ENCODE data around the gene CARD14. TPM values are rescaled to one million over a fixed set of nuclear protein-coding genes. Genes with fewer than 3 reads are reported as not detected.

The CARD14 gene
- polyA plus RNA-seq, 1 donor from 2014 or later = not detected

DNA sequence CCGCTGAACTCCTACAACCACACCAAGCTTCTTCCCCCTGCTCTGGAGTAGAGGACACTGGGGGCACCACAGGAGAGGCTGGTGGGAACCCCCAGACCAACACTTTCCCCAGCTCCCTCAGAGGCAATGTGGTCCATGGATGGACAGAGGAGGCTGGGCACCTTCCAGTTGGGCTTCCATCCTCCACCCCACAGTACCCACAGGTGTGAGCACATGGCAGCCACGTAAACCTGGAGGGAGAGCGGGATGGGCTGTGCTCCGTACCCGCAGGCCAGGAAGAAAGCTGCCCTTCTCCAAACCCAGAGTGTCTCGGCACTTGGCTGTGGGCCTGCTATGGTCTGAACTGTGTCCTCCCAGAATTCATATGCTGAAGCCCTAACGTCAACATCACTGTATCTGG, 48.6 kb downstream of the CARD14 start:
- no peaks in the 10 kb centered on the region for H3K9me3 Mint-ChIP-seq

DNA sequence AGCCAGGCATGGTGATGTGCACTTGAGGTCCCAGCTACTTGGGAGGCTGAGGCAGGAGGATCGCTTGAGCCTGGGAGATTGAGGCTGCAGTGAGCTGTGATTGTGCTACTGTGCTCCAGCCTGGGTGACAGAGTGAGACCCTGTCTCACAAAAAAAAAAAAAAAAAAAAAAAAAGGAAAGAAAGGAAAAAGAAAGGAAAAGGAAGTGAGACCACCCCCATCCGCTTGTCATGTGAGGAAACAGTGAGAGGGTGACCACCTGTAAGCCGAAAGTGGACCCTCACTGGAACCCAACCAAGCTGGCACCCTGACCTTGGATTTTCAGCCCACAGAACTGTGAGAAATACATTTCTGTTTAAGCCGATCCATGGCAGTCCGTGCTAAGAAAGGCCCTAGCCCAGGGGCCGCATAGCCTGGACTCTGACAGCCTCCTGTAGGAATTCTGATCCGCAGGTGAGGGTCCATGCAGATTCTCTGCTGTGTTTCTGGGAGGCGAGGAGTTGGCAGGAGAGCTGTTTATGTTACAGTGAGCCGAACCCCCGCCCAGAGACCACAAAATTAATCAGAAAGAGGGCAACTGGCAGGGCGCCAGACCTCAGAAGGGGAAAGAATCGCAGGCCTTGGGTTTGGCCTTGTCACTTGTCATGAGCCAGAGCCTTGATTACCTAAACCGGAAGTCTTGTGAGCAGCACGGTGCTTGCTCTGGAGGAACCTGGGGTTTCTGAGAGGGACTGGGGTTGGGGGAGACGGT, 49.4 kb downstream of the CARD14 start:
- Mint-ChIP-seq H3K36me3 (no peaks in the 10 kb centered on the region), H3K27ac (peak overlapping the region; percentile 87 to 99 (median 89)), H3K4me3 (peak overlapping the region; percentile 88 to 95 (median 90)), H3K9me3 (no peaks in the 10 kb centered on the region), H3K27me3 (no peaks in the 10 kb centered on the region), H3K4me1 (peaks cover 6 to 13% (median 12%) of the 10 kb centered on the region in 3 donors)

More for the DNA sequence above, 48.6 kb downstream of the CARD14 start:
- Mint-ChIP-seq H3K4me1 (peaks cover 6 to 13% (median 12%) of the 10 kb centered on the region in 3 donors), H3K27me3 (no peaks in the 10 kb centered on the region), H3K27ac (peak overlapping the region in 1 of 3 donors; percentile 99), H3K36me3 (no peaks in the 10 kb centered on the region), H3K4me3 (peak overlapping the region in 3 of 4 donors; percentile 81 to 95 (median 93))

DNA sequence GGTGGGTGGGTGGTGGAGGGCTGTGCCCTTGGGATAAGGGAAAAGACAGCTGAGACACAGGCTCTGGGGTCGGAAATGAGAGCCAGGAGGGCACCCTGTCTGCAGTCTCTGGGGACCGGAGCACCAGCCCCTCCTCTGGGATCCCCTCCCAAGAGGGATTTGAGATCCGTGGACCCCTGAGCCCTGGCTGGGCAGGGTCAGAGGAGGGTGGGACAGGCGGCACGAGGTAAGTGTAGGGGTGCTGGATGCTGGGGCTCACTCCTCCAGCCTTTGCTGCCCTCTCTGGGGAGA, 49.9 kb downstream of the CARD14 start:
- H3K36me3 Mint-ChIP-seq = no peaks in the 10 kb centered on the region
- peak overlapping the region; percentile 87 to 99 (median 89) for H3K27ac Mint-ChIP-seq
- no peaks in the 10 kb centered on the region for H3K9me3 Mint-ChIP-seq
- H3K4me1 Mint-ChIP-seq = peaks cover 6 to 13% (median 12%) of the 10 kb centered on the region in 3 donors
- H3K4me3 Mint-ChIP-seq = peak overlapping the region; percentile 88 to 95 (median 90)
- no peaks in the 10 kb centered on the region for H3K27me3 Mint-ChIP-seq

DNA sequence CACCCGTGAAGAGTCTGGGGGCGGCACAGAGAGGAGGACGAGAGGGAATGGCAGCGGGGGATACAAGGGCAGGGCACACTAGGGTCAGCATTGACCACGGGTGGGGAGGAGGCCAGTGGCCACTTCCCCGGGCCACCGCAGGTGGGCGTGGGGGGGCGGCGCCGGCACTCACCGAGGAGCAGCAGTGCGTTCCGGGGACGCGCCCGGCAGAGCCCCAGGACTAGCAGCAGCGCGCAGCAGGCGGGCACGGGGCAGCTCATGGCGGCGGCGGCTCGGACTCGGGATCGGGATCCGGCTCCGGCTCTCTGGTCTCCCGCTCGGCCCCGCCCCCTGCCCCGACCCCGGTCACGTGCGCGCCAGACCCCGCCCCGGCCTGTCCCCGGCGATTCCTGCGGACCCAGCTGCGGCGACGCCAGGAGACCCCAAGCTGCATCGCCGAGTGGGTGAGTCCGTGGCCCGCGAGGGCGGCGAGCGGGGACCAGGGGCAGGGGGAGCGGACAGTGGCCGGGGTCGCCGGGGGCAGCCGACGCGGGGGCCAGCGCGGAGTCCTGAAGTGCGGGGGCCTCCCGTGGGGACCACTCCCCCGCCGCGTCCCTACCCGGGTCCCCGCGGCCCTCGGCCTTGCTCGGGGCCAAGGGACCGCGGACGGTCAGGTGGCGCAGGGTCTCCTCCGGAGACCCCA, 50.4 kb downstream of the CARD14 start, which contains the start of the genes SGSH and SLC26A11:
SGSH (minus strand) TSS at position 280 of the 682 bp plus-strand sequence; CDS start at position 260, 20 bp downstream.
SLC26A11 (plus strand) TSS at position 374 of the 682 bp plus-strand sequence. CDS start 1,134 bp downstream, outside the sequence.
- Mint-ChIP-seq H3K4me3 (peak within 1 kb of the TSS; percentile 88 to 95 (median 90)), H3K27me3 (no peaks in the 10 kb centered on the region), H3K27ac (peak within 1 kb of the TSS; percentile 87 to 99 (median 89)), H3K9me3 (no peaks in the 10 kb centered on the region), H3K4me1 (peaks cover 6 to 13% (median 12%) of the 10 kb centered on the region in 3 donors), H3K36me3 (no peaks in the 10 kb centered on the region)

DNA sequence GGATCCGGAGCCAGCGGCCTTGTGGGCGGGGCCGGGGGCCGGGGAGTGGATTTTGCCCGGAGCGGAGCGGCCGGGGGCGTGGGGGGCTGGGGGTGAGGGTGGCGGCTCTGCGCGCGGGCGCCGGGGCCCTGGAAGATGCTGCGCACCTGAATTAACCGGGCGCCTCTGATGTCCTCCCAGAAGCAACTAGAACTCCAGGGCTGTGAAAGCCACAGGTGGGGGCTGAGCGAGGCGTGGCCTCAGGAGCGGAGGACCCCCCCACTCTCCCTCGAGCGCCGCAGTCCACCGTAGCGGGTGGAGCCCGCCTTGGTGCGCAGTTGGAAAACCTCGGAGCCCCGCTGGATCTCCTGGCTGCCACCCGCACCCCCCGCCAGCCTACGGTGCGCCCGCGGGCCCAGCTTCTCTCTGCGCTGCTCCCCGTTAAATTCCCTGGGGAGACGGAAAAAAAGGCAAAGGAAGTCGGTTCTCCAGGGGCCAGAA, 50.9 kb downstream of the CARD14 start:
- no peaks in the 10 kb centered on the region for H3K9me3 Mint-ChIP-seq
- H3K27me3 Mint-ChIP-seq = no peaks in the 10 kb centered on the region
- H3K27ac Mint-ChIP-seq = peak overlapping the region in 2 of 3 donors; percentile 25 to 27
- H3K36me3 Mint-ChIP-seq = no peaks in the 10 kb centered on the region
- peaks cover 6 to 13% (median 12%) of the 10 kb centered on the region in 3 donors for H3K4me1 Mint-ChIP-seq
- H3K4me3 Mint-ChIP-seq = peak overlapping the region; percentile 73 to 91 (median 82)

DNA sequence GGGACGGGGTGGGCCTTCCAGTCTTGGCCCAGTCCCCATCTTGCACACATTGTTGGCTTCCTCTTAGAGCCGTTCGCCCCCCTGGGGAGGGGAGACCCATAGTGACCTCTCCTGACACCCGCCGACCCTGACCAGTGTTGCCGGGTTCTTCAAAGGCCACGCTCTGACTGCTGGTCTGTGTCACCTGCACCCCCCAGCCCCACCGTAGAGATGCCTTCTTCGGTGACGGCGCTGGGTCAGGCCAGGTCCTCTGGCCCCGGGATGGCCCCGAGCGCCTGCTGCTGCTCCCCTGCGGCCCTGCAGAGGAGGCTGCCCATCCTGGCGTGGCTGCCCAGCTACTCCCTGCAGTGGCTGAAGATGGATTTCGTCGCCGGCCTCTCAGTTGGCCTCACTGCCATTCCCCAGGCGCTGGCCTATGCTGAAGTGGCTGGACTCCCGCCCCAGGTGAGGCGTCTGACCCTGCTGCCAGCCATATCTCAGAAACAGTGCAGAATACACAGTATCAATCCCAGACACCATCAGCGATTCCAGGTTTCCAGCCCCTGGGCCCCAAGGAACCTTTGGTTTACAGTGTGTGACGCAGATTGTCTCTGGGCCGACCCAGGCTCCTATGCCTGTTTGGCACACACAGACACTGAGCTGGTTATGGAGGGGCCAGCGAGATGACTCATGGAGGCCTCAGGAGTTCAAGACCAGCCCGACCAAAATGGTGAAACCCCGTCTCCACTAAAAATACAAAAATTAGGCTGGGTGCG, 51.7 kb downstream of the CARD14 start:
- Mint-ChIP-seq H3K36me3 (peaks cover 1% of the 10 kb centered on the region), H3K27ac (peak overlapping the region in 1 of 3 donors; percentile 25), H3K4me3 (peak overlapping the region; percentile 73 to 91 (median 82)), H3K4me1 (peaks cover 6 to 13% (median 10%) of the 10 kb centered on the region in 3 donors), H3K9me3 (no peaks in the 10 kb centered on the region), H3K27me3 (no peaks in the 10 kb centered on the region)

DNA sequence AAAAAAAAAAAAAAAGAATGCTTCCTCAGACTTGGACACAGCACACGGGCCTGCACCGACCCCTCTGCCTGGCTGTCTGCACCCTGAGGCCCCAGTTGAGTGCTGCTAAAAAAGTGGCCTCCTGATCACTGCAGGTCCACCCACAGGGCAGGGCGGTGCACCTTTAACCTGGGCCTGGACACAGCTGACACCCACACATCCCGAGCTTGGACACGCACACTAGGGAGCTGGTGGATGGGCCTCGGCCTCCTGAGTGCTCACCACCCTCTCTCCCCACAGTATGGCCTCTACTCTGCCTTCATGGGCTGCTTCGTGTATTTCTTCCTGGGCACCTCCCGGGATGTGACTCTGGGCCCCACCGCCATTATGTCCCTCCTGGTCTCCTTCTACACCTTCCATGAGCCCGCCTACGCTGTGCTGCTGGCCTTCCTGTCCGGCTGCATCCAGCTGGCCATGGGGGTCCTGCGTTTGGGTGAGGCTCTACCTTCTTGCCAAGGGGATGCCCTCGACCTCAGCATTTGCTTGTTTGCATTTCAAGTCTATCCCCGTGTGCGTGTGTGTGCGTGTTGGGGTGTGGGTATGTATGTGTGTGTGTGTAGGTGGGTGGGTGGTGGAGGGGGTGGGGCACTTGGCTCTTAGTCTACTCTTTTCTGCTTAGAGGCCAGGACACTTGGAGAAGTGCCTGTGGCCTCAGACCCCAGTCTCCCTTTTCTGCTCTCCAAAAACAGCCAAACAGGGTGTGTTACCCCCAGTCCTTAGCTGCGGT, 52.7 kb downstream of the CARD14 start:
- Mint-ChIP-seq H3K9me3 (no peaks in the 10 kb centered on the region), H3K27ac (peak overlapping the region in 1 of 3 donors; percentile 84), H3K4me3 (peak overlapping the region; percentile 44 to 82 (median 68)), H3K4me1 (peaks cover 6 to 11% (median 8%) of the 10 kb centered on the region in 3 donors), H3K27me3 (no peaks in the 10 kb centered on the region), H3K36me3 (peaks cover 1% of the 10 kb centered on the region)

DNA sequence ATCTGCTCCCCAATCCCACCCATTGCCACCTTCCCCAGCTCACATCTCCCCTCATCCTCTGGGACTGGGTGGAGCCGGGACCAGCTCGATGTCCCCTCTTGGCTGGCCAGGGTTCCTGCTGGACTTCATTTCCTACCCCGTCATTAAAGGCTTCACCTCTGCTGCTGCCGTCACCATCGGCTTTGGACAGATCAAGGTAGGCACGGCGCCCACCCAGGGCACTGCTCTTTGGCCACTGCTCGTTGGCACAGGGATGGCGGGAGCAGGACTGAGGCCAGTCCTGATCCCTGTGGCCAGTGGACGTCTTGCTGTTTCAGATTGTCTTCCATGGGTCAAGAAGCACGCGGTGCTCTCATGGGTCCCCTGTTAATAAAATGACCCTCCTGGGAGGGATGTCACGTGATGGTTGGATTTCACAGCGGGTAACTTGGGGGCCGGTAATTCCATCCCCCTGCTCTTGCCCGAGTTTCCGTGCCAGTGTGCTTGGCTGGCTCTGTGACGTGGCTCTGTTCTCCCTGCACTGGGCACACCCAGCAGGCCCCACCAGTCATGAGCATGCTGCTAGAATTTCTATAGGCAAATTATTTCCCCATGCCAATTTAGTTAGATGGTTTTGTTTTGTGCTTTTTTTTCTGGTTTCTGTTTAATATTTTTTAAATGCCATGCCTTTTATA, 53.4 kb downstream of the CARD14 start:
- Mint-ChIP-seq H3K4me3 (peak overlapping the region; percentile 30 to 82 (median 52)), H3K9me3 (no peaks in the 10 kb centered on the region), H3K27me3 (no peaks in the 10 kb centered on the region), H3K36me3 (peaks cover 1% of the 10 kb centered on the region), H3K4me1 (peaks cover 5 to 11% (median 6%) of the 10 kb centered on the region in 3 donors), H3K27ac (peak overlapping the region in 1 of 3 donors; percentile 84)

DNA sequence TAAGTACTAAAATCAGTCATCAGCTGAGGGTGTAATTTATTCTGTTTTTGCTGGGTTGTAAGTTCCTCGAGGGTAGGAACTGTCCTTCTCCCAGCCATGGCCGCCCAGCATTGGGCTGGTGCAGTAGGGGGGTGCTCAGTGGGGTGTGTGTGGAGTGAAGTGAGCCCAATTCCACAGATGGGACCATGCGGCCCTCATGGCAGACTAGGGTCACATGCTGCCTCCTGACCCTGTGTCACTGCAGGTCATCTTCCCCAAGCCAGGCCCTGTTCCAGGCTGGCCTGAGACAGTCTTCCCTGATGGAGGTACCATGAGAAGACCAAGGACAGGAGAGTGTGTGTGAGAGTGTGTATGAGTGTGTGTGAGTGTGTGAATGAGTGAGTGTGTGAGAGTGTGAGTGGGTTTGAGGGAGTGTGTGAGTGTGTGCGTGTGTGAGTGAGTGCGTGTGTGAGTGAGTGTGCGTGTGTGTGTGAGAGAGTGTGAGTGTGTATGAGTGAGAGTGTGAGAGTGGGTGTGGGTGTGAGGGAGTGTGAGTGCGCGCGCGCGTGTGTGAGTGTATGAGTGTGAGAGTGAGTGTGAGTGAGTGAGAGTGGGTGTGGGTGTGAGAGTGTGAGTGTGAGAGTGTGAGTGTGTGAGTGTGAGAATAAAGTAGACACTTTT, 54.1 kb downstream of the CARD14 start:
- Mint-ChIP-seq H3K36me3 (peaks cover 1% of the 10 kb centered on the region), H3K27ac (peak overlapping the region in 1 of 3 donors; percentile 47), H3K27me3 (no peaks in the 10 kb centered on the region), H3K4me3 (peak overlapping the region in 1 of 4 donors; percentile 82), H3K4me1 (peaks cover 5 to 7% (median 6%) of the 10 kb centered on the region in 3 donors), H3K9me3 (no peaks in the 10 kb centered on the region)

DNA sequence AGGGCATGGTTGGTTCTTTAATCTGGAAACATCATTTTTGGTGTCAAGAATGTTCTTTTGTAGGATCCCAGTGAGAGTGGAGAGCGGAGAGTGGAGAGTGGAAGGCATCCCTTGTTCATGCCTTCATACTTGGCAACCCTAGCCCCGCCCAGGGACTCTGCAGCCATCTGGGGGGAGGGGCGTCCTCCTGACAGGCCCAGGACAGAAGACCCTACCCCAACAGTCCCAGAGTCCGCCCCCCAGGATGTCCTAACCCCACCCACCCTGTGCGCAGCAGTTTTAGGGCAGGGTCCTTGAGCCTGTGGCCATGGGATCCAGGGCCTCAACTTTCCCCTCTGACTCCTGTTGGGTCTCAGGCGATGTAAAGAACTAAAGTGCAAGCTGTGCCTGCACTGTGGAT, 54.9 kb downstream of the CARD14 start:
- H3K9me3 Mint-ChIP-seq = no peaks in the 10 kb centered on the region
- peaks cover 0 to 2% (median 0%) of the 10 kb centered on the region in 3 donors for H3K4me1 Mint-ChIP-seq
- peaks cover 1% of the 10 kb centered on the region for H3K36me3 Mint-ChIP-seq
- peak overlapping the region in 1 of 4 donors; percentile 15 for H3K4me3 Mint-ChIP-seq
- H3K27me3 Mint-ChIP-seq = no peaks in the 10 kb centered on the region
- H3K27ac Mint-ChIP-seq = peak overlapping the region in 1 of 3 donors; percentile 47

DNA sequence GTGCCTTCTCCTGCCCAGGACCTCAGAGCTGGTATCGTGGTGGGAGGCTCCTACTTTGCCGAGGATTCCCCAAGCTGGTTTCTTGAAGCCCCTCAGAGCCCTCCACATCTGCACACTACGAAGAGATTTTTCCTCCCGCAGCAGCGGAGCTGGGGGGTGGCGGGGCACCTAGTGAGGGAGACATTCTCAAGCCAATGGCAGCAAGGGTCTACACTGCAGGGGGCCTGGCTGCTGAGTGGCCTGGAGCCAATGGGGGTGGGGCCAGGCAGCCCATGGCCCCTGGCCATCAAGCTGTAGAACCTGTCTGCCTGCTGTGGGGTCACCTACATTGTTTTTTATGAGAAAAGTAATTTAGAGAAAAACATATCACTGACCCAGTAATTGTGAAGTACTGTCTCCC, 55.4 kb downstream of the CARD14 start:
- Mint-ChIP-seq H3K4me3 (peak overlapping the region in 1 of 4 donors; percentile 39), H3K9me3 (no peaks in the 10 kb centered on the region), H3K4me1 (peaks cover 0 to 2% (median 0%) of the 10 kb centered on the region in 3 donors), H3K36me3 (peaks cover 1% of the 10 kb centered on the region), H3K27me3 (no peaks in the 10 kb centered on the region), H3K27ac (no peak overlapping the region)

DNA sequence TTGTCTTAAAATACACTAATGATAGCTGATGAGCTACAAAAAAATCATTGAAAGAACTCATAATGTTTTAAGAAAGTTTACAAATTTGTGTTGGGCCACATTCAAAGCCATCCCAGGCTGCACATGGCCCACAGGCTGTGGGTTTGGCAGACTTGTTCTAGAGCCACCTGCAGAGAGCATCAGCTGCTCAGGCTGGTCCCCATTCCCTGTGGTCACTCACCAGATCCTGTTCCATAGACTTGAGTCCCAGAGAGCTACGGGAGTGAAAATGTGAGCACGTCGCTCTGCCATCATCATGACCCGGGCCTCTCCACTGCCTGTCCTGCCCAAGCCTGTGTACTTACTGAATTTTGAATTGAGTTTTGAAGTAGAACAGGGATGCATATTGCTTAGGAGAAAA, 57.3 kb downstream of the CARD14 start:
- Mint-ChIP-seq H3K36me3 (peaks cover 3% of the 10 kb centered on the region), H3K9me3 (peaks cover 0 to 6% (median 3%) of the 10 kb centered on the region in 3 donors), H3K4me3 (peak overlapping the region in 1 of 4 donors; percentile 53), H3K4me1 (no peaks in the 10 kb centered on the region), H3K27ac (no peak overlapping the region), H3K27me3 (no peaks in the 10 kb centered on the region)

DNA sequence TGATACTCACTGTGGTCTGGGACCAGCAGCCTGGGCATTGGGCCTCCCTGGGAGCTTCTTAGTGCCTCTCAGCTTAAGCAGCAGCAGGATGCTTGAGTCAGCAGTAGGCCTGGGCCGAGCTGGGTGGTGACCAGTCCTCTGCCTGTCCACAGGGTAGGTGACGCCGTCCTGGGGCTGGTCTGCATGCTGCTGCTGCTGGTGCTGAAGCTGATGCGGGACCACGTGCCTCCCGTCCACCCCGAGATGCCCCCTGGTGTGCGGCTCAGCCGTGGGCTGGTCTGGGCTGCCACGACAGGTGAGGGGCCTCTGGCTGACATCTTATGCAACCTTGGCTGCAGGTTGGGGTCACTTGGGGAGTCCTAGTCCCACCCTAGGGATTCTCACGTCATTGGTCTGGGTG, 57.8 kb downstream of the CARD14 start:
- no peak overlapping the region for H3K4me3 Mint-ChIP-seq
- H3K27me3 Mint-ChIP-seq = no peaks in the 10 kb centered on the region
- peaks cover 0 to 7% (median 6%) of the 10 kb centered on the region in 3 donors for H3K9me3 Mint-ChIP-seq
- peaks cover 3% of the 10 kb centered on the region for H3K36me3 Mint-ChIP-seq
- H3K4me1 Mint-ChIP-seq = no peaks in the 10 kb centered on the region
- no peak overlapping the region for H3K27ac Mint-ChIP-seq

Measured in IgD-negative memory B cell (primary cell).